NAMALWA (cell line): ENCODE measurements around the gene DRAM2.

Experiments used
- DNase-seq: peaks from one replicate; pipeline ENCODE4 v3.0.0-alpha.2; 2015; ENCODE audit warnings: low spot score

DRAM2 gene

DNA sequence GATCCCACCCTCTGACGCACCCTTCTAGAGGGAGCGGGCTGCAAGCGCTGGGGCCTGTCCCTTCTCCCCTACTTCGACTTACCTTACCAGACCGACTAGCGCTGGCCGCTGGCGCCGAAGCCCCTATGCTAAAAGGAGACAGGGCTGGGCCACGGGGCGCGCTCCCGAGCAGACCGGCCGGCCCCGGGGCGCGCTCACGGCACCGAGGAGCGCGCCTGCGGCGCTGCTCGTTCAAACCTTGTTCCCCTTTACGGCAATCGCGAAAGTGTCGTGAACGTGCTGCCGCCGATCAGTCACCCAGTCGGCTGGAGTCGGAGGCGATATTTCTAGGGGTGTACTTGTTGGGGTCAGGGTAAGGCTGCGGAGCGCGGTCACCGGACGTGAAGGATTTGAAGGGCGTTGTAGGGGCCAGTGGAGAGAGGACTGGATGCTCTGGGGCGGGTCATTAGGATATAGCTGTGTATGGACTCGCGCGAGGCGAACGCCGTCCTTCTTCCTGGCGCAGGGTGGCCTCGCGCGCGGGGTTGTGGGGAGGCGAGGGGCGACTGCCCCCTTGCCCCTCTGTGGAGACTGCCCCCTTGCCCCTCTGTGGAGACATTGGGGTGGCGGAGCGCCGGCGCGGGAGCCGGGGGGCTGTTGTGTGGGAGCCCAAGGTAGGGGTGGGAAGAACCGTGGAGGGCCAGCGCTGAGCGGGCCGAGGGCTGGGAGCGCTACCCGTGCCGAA lies at the start of gene DRAM2, which contains the start of gene CEPT1:
DRAM2 (minus strand) TSS at position 138 of the 724 bp plus-strand sequence. CDS start 8,539 bp downstream, outside the sequence.
CEPT1 (plus strand) TSS at position 268 of the 724 bp plus-strand sequence. CDS start 7,492 bp downstream, outside the sequence.
- DNase-seq = peak; percentile 96

DNA sequence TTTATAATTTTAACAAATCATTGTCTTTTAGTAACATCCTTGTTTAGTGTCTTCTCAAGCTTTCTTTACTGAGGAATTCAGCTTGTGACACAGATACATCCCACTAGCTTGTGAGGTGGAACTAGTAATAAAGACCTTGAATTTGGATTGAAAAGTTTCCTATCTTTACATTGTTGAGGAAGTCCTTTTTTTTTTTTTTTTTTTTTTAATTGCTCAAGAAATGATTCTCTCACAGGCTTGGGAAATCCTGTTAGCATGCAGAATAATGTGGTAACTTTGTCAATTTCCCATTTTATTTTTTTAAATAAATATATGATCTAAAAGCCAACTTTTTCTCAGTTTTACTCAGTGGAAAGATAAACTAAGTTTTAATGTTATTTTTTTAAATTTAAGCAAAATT lies 44.8 kb upstream of the DRAM2 start:
- DNase-seq = no peak

DNA sequence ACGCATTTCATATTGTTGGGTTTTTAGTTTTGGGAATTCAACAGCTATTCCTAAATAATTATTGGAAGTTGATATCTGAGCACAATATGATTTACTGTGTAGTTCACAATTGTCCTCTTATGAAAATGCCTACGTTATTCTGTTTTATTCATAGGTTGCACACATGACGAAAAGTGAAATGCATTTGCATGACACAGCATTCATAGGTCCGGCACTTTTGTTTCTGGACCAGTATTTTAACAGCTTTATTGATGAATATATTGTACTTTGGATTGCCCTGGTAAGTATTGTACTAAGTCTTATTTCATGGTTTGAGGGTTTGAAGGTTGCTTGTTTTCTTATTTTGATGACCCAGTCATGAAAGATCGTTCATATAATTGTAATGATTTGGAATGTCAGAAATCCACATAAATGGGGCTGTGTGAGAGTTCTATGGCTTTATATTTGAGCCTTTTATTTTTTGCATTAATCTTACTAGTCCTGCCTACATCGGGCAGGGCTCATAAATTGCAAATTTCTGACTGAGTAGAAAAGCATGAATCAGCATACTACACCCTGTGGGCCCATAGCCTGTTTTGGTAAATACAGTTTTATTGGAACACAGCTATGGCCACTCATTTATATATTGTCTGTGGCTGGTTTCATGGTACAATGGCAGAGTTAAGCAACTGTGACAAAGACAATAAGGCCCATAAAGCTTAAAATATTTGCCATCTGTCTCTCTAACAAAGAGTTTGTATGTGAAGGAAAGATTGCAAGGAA lies 43.6 kb upstream of the DRAM2 start:
- DNase-seq = no peak

DNA sequence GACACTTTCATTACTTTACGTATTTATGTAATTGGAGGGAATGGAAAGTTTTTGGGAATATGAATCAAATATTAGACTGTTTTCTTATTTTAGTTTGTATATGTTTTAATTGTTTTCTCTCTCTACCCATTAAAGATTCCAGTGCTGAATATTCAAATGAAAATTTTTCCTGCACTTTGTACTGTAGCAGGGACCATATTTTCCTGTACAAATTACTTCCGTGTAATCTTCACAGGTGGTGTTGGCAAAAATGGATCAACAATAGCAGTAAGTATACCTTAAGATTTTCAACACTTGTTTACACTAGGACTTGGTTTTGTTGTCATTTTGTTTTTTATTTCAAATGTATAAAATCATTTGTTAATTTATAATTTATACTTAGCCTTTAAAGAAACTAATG lies 42.2 kb upstream of the DRAM2 start:
- no peak for DNase-seq

DNA sequence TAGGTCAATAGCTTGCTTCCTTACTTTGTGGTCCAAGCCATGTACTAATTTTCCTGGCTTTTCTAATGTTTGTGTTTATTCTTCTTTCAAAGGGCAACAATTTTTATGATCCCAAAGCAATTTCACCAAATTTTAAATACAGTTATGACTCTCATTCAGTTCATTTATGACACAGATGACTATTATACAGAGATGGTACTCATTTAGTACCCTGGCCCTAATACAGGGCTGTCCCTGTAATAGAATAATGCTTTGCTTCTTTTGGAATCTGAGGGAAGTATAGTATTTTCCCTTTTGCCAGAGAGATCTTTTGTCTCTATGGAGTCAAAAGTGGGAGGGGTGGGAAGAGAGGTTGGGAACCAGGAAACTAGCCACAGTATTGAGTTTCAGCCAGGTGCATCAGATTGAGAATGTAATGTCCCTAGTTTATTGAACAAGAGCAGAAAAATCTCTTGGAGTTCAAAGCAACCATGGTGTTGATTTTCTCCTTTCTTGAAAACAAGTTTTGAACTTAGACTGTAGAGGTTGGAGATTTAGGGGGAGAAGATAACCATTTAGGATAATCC lies 40.2 kb upstream of the DRAM2 start:
- no peak for DNase-seq

DNA sequence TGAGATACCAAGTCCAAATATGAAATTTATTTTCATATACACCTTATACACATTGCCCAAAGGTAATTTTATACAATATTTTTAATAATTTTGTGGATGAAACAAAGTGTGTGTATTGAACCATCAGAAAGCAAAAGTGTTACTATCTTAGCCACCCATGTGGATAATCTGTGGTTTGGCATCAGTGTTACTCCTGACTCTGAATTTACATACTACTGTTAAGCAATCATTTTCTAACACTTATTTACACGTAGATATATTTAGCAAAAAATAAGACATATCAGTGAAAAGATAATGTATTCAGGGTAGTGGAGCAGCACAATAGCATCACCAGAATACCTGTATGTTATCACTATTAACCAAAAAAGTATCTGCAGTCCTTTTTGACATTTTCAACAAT lies 36.8 kb upstream of the DRAM2 start:
- peak; percentile 13 for DNase-seq

DNA sequence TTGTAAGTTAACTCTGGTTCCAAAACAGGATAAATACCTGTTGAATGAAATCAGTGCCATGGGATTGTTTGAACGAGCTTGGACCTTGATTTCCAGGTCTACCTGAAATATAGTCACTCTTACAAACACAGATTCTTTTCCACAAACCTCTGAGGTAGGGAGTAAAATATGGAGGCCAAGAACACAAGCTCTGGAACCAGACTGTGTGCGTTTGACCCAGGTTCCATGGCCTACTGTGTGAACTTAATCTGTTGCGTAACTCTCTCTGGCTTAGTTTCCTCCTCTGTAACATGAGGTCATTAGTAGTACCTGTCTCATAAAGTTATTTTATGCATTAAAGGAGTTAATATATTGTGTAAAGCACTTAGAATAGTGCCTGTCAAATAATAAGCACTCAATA lies 35.5 kb upstream of the DRAM2 start:
- no peak for DNase-seq

DNA sequence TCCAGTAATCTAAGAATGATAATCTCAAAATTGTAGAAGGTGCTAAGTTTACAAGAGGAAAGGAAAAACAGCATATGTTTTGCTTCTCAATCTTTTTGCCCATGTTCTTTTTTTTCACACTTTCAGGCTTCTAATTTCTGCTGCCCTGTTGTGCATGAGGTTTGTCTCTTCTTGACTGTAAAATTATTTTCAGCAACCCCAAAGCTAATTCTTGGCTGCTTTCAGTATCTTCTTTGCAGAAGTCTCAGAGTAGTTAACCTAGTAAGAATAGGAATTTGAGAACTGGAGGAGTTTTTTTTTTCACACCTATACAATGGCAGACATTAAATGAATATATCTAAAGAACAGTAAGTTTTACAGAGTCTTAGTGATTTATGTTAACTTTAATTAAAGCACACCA lies 34.2 kb upstream of the DRAM2 start:
- DNase-seq = no peak

DNA sequence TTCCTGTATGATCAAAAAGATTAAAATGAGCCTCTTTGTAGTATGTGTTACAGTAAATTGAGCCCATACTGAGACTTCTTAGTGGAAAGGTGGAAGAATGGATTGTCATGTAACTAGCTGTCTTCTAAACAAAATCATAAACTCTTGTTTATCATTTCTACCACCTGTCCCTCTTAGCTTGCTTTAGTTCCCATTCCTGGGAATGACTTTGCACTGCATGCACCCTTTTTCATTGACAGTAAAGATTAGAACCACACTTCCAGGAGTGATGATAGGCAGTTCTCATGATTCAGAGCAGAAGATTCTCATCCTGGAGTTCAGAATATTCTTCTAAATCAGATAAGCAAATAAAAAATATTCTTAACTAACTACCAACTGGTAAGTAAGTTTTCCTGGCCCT lies 32.6 kb upstream of the DRAM2 start:
- no peak for DNase-seq

DNA sequence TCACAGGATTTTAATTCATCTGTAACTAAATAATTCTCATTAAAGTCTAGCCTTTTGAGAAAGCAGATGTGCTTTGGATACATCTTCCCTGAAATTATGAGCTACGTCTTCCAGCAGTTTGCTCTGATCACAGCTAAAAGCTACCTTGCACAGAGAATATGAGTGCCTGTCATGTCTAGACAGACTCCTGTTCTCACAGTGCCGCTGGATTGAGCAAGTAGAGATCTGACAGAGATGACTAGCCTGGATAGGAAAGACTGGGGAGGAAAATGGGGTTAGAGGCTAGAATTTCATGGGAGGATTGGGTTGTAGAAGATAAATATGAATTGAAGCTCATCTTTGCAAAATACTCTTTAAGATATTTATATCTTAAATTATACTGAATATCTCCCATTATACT lies 24.3 kb upstream of the DRAM2 start:
- no peak for DNase-seq

DNA sequence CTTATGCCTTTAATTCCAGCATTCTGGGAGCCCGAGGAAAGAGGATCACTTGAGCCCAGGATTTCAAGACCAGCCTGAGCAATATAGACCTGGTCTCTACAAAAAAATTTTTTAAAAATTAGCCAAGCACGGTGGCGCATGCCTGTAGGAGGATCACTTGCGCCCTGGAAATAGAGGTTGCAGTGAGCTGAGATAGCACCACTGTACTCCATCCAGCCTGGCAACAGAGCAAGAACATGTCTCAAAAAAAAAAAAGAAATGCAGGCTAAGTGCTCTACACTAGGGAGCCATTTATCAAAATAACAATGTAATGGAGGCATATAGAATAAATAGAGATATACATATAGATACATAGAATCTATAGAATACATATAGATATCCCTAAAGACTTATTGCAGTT lies 23.5 kb upstream of the DRAM2 start:
- no peak for DNase-seq

DNA sequence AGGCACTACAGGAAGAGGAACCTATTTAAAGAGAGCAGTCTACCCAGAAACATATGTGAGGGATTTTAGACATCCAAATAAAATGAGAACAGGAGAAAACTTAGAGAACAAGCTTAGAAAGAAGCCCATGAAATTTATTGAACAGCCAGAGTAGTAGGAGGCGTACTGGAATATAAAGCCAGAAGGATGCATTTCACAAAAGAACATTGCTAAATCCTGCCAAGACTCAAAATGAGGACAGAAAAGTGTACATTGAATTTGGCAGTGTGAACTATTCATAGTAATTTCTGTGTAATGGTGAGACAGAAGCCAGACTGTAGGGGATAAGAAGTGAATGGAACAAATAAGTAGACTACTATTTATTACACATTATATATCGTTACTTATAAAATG lies 22.6 kb upstream of the DRAM2 start:
- DNase-seq = no peak

DNA sequence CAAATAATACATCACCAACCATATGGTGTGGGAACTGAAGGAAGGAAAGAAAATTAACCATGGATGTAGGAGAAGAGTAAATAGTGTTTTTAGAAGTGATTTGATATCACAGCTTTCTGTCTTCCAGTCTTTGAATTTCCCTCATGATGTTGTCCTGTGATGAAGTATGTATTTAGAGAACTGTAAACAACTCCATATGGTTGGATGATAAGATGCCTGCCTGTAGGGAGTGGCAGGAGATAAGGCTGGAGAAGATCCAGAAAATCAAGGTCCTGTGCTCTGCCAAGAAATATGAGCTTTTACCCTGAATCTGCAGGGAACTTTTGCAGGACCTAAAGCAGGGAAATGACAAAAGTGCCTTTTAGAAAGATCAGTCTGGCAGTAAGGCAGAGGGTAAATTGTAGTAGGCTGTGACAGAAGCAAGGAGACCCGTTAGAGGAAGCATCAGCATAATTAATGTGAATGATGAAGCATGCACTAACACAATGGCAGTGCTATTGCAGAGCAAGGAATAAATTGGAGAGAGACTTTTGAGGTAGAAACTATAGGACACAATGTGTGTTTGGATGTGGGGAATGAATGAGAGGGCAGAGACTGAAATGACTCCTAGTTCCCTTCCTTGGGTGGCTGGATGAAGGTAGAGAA lies 22.1 kb upstream of the DRAM2 start:
- DNase-seq = no peak

DNA sequence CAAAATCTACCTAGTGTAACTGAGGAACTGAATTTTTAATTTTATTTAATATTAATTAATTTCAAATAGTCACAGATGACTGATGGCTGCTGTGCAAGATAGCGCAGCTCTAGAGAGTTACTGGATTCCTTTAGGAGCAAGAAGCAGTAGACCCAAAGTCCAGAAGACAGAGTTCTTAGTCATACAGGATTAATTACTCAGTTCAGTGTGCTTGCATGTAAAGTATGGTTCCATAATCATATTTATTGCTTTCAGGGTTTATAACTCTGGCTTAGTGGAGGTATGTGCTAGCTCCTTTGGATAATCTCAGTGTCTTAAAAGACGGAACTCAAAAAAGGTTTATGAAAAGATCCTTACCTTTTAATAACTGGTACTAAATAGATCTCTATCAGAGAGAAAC lies 17.5 kb upstream of the DRAM2 start:
- DNase-seq = no peak

DNA sequence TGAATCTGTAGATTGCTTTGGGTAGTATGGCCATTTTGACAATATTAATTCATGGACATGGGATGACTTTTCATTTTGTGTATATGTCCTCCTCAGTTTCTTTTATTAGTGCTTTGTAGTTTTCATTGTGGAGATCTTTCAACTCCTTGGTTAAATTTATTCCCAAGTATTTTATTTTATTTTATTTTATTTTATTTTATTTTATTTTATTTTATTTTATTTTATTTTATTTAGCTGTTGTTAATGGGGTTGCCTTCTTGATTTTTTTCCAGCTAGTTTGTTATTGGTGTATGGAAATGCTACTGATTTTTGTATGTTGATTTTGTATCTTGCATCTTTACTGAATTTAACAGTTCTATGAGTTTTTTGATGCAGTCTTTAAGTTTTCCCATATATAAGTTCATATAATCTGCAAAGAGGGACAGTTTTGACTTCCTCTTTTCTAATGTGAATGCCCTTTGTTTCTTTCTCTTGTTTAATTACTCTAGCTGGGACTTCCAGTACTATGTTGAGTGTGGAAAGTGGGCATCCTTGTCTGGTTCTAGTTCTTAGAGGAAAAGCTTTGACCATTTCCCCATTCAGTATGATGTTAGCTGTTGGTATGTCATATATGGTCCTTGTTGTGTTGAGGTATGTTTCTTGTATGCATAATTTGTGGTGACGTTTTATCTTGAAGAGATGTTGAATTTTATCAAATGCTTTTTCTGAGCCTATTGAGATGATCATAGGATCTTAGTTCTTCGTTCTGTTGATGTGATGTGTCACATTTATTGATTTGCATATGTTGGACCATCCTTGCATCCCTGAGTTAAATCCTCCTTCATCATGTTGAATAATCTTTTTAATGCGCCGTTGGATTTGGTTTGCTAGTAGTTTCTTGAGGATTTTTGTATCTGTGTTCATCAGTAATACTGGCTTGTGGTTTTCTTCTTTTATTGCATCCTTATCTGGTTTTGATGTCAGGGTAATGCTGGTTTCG lies 14.4 kb upstream of the DRAM2 start:
- no peak for DNase-seq

DNA sequence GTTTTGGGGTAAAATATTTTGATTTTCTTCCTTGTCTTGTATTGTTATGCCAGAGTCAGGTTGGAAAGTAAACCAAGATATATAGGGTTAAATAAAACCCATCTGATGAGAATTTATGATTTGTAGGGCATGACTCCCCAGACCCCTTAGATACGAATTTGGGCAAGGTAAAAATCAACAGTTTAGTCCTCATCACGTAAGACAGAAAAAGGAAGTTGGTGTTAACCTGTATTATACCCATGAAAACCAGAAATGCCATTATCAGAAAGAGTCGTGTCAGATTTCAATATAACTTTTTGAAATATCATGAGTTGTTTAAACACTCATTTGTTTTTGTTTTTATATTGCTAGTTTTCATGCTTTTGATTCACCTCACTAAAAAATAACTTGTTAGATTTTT lies 11.9 kb upstream of the DRAM2 start:
- no peak for DNase-seq

DNA sequence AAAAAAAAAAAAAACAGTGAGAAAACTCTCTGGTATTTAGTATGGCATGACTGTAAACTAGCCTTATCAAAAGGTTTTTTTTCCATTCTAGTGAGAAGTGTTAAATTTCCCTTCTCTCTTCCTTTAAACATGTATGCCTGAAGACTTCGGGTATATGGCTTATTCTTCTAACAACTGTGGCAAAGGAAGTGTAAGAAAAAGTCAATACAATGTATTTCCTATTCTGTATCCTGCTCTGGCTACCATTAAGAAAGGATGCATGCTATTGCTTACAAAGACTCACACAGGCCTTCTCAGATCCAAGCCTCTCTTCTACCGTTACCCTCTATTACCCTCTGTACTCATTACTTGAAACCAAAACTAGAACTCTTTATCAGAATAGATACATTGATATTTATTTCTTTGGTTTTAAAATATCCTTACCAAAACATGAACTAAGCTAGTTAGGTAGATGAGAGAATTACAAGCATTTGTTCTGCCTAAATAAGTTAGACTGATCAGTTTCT lies 8.5 kb upstream of the DRAM2 start:
- DNase-seq = no peak

DNA sequence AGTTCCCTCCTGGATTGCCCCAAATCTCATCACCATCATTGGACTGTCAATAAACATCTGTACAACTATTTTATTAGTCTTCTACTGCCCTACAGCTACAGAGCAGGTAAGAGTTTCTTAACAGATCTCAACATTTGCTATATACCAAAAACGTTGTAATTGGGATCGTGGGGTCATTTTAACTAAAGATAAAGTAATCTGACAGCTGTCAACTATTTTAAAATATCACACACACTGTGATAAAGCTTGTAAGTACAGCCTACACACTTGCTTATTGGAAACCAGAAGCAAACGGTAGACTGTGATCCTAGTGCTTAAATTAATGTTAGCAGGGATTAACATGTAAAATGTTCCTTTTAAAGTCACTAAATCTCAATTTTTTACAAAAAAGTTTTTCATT lies 8.1 kb upstream of the DRAM2 start:
- no peak for DNase-seq

DNA sequence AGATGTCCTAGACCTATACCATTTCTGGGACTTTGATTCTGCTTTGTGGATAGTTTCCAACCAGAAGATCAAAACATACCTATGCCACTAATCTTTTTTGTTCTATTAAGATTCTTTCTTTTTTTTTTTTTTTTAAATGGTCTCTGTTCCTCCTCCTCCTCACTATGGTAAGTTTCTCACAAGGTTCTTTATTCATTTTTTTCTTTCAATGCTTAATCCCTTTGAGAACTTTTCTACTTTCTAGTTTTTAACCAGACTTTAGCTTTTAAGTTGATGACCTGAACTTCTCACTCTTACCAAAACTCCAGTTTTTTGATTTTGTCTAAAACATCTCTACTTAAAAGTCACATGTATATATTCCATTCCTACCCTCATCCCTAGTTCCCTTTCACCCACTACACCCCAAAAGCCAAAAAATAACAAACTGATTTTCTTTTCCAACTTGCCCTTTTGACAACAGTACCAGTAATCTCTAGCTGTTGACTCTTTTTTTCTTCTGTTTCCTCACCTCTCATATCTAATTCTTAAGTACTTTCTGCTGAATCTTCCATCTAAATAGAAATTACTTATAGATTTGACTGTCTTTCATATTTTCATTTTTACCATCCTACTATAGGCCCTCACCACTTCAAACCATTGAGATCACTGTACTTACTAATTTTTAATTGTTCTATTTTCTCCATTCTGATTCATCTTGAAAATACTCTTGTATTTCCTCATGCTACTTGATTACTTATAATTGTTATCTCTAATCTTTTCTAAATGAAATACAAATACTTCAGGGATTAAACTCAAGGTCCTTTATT lies 6.3 kb upstream of the DRAM2 start:
- DNase-seq = no peak

DNA sequence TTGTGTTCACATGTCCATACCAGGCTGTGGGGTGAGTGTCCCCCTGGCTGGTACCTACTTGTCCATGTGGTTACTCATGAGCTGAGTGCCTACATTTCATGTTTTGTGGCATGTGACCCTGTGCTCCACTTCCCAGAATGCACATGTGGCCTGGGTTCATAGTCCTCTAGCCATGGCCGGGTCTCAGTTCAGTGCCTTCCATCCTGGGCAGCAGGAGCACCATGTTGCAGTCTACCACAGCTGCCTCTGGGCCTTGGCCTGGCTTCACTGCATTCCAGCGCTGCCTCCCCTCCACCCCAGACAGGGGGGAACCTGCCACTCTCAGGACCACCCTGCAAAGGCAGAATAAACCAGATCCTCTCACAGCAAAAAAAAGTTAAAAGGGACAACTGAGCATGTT lies 5.6 kb upstream of the DRAM2 start:
- DNase-seq = no peak
